Hematopoietic multipotent progenitor cell treated with erythropoietin and hydrocortisone succinate and interleukin-3 and kit ligand, for 8 days (in vitro differentiated cells): ENCODE data around the gene ZCCHC24.
"Not testable (repeated sequence)": the region's sequence is repeated elsewhere in the genome, so short reads cannot be mapped to it uniquely, and the experiment has no call there.

Source experiments
- DNase-seq: peaks from one replicate; pipeline ENCODE4 v3.0.0-alpha.2; 2015

The ZCCHC24 gene

DNA sequence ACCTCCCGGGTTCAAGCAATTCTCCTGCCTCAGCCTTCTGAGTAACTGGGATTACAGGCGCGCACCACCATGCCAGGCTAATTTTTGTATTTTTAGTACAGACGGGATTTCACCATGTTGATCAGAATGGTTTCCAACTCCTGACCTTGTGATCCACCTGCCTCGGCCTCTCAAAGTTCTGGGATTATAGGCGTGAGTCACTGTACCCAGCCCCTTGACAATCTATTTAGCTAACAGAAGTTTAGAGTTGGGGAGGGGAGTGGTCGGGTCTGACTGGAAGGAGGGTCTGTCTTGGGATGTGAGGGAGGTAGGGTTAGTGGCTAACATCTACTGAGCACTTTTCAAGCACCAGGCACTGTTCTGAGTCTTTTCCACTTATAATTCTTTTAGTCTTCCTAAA, 27.0 kb upstream of the ZCCHC24 start:
- no peak for DNase-seq

DNA sequence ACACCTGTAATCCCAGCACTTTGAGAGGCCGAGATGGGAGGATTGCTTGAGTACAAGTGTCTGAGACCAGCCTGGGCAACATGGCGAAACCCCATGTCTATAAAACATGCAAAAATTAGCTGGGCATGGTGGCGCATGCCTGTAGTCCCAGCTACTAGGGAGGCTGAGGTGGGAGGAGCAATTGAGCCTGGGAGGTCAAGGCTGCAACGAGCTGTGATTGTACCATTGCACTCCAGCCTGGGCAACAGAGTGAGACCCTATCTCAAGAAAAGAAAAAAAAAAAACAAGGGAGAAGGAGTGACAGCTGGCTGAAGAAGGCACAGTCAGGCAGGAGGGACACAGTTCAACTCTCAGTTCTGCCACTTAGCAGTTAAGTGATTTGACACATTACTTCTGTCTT, 26.4 kb upstream of the ZCCHC24 start:
- DNase-seq = no peak

DNA sequence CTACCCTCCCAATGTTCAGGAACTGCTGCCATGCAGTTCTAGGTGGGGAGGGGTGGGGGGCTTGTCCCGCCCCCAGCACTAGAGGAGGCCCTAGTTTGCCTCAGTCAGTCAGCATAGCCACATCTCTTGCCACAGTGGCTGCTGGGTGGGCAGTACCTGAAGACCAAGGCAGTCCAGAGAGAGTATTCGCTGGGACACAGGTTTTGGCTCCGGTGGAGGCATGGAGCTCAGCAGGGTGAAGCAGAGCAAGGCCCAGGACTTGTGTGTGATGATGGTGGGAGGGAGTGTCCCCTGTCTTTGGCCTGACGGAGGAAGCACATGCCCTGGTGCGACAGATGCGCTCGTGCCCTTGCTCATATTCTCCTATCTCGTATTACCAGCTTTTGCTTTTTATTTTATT, 24.7 kb upstream of the ZCCHC24 start:
- DNase-seq = no peak

DNA sequence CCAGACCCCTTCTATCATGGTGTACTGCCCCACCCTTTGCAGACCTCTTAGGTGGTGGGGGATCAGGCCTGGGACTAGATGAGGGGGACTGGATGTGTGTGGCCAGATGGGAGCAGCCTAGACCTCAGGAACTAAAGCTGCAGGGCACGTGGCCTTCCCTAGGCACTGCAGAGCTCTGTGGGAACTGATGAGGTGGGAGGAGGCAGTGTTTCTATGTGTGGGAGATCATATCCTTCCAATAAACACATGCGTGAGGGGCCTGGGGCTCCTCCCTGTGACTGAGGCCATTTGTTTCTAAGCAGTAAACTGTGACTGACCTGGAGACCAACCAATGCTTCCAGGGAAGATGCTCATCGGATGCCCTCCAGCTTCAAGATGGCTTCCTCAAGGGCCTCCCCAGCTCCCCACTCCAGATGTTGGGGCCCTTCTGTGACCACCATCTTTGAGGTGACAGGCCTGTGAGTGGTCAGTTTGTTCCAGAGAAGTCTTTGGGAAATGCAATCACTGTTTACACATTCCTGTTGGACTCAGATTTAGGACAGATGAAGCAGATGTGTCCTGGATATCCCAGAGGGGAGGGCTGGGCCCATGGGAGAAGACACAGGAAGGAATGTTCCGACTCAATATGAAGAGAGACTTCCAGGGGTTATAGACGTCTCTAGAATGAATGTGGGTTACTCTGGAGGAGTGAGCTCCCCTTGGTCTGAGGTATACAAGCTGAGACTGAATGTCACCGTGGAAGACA, 23.6 kb upstream of the ZCCHC24 start:
- DNase-seq = no peak

DNA sequence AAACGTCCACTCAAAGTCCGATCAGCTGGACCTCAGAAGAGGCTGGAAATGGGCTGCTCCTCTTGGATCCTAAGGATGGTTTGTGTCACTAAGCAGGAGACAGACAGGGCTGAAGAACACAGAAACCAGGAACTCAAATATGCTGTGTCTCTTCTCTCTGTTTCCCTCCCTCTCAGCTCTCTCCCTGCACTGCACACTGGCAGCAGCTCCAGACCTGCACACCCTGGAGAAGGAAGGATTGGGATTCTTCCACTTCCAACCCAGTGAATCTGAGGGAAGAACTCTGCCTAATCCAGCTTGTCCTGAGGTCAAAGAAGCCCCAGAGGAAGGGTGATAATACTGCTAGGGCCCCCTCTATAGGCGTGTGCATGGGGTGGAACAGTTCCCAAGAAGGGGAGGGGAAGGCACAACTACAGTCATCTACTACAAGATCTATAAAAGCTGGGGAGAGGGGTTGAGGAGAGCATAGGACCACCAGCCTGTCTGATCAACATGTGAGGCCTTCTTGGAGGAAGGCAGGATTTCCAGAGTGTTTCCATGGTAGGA, 22.7 kb upstream of the ZCCHC24 start:
- DNase-seq = no peak

DNA sequence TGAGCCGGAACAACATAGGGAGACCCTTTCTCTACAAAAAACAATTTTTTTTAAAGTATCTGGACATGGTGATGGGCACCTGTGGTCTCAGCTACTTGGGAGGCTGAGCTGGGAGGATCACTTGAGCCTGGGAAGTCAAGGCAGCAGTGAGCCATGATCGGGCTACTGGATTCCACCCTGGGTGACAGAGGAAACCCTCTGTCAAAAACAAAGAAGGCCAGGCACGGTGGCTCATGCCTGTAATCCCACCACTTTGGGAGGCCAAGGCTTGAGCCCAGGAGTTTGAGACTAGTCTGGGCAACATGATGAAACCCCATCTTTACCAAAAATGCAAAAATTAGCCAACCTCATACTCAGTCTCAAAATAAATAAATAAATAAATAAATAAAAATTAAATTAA, 19.9 kb upstream of the ZCCHC24 start:
- no peak for DNase-seq

DNA sequence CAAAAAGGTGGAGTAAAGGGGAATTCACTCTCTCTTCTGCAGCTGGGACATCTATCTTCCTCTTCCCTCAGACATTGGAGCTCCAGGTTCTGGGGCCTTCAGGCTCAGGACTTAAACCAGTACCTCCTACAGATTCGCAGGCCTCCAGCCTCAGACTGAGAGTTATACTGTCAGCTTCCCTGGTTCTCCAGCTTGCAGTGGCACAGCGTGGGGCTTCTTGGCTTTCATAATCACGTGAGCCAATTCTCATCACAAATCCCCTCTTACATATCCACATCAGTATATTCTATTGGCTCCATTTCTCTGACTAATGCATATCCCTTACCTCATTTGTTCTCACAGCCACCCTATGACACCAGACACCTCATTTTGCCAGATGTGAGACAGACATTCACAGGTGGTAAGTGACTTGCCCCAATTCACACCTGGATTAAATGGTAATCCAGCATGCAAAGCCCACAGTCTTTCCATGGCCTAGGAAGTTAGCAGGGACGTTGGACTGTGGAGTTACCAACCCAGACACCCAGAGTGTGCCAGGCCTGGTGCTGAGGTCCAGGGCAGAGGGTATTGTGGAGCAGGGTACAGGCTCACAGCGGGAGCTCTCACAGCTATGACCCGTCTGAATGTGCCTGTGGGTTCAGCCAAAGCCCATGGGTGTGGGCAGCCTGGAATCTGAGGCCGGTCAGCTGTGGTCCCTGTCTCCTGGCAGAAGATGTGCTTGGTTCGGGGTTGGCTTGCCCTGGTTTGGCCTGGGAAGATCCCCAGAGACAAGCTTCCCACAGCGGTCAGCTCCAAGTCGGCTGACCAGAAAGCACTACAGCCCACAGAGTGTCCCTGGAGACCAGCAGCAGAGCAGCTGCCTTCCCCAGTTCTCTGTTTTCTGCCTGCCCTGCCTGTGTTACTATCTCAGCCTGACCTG, 18.4 kb upstream of the ZCCHC24 start:
- no peak for DNase-seq

DNA sequence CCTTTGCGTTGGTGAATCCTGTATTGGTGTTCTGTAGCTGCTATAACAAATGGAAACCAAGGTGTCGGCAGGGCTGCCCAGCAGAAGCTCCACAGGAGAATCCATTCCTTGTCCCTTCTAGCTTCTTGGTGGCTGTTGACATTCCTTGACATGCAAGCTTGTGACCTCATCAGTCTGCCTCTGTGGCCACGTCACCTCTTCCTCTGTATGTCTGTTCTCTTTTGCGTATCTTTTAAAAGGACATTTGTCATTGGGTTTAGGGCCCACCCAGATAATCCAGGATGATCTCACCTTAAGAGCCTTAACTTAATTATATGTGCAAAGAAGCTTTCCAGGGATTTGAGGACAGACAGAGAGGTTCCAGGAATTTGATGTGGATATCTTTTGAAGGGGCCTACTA, 15.3 kb upstream of the ZCCHC24 start:
- no peak for DNase-seq

DNA sequence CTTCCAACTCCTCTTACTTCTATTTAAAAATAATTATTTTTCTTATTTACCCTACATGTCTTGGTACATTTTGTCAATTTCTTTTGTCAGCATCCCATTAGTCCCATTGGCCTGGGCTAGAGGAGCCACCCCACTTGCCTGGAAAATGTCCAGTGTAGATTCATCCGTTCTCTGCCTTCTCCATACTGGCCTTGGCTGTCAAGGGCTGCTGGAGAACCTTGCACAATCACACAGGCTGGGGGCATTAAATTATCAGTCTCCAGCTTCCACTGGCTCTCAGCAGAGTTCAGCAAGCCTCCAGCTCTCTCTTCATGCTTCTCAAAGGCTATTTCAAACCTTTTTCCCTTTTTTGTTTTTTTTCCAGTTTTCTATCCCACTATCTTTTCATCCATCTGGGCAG, 13.8 kb upstream of the ZCCHC24 start:
- DNase-seq = no peak

DNA sequence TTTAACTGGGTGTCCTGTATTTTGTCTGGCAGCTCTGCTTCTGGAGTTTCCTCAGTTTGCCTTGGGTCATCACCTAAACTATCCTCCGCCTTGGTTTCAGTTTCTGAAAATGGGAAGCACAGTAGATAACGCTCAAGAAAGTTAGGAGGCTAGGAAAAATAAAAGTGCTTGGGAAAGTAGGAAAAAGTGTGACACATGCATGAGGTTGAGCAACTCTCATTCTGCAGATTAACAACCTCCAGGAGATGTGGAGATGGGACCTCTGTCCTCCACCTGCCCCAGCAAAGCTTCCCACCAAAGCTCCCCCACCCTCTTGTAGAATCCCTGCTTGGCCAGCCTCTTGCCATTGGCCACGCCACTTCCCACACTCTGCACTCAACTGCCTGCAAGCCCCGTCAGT, 13.1 kb upstream of the ZCCHC24 start:
- no peak for DNase-seq

DNA sequence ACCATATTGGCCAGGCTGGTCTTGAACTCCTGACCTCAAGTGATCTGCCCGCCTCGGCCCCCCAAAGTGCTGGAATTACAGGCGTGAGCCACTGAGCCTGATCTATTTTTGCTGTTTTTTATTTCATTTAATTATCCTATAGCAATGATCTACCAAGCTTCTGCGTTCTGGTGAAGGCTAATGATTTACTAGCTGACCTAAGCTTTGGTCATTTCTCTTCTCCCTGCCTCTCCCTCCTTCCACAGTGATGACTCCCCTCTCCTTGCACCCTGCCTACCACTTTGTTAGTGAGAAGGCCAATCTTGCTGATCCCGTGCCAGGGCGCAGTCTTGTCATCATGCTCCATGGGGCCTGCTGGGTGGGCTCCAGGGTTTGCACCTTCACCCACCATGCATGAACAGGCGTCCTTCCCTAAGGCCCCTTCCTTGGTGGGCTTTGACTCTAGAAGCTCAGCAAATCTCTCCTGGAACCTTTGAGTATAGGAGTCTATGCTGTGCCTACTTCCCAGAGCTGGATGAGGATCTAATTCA, 11.9 kb upstream of the ZCCHC24 start:
- DNase-seq = no peak

DNA sequence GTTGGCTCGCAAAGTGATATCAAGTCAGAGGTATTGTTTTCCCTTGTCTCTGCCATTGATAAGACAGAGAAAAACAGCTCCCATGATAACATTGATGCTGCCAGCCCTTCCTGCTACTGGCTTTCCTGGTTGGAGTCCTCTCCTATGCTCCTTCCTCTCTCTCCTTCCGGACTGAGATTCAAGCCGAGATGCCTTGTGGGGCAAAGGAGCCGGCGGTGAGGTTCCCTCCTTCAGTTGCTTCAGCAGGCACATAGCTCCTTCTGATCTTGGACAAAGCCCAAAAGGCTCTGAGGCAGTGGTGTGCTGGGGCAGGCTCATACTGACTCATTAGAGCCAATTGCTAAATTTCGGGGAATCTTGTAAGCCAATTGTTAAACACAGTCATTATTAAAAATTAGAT, 8.8 kb upstream of the ZCCHC24 start:
- DNase-seq = no peak

DNA sequence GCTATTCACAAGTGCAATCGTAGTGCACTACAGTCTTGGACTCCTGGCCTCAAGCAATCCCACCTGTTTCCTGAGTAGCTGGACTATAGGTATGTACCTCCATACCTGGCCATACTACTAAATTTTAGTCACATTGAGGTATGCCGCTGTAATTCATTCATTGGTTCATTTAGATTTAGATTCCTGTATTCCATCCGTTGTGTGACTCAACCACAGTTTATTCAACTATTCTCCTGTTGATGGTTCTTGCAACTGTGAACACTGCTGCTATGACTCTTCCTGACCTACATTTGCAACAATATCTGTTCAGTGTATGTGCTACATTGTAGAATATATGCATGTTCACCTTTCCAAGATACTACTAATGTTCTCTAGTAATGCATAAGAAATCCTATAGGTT, 8.0 kb upstream of the ZCCHC24 start:
- no peak for DNase-seq

DNA sequence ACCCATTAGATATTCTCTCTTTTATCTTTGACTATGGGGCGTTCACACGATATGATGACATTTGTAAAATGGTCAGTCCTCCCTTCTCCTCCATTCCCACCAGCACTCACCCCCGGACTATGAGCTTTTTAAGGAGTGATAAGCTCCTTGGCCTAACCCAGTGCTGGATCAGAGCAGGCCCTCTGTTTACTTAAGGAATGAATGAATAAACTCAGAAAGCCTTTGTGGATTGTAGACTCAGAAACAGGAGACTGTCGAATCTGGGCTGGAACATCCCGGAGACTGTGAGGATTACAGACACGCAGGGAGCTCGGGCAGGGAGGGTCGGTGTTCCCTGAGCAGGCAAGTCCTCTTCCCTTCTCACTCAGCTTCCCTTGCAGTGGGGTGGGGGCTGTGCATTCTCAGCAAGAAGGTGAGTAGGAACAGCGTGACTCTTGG, 6.8 kb upstream of the ZCCHC24 start:
- DNase-seq = no peak

DNA sequence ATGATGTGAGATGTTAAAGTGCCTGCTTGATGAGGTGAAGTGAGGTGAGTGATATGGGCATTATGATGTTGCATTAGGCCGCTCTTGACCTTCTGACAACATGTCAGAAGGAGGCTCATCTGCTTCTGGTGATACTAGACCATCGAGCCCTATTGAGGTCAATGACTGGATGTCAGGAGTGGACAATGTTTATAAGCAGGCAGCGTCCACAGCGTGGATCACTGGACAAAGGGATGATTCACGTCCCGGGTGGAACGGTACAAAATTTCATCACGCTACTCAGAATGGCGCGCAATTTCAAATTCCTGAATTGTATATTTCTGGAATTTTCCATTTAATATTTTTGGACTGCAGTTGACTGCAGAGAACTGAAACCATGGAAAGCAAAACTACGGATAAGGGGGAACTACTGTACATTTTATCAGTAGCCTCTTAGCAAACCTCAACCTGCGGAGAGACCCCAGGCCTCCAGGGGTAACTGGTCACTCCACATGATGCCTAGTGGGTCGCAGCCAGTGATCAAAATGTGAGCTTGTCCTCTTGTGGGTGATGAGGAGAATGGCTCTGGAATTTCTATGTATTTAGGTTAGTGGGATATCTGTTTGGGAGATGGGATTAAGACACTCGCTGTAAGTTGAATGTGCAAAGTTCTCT, 5.7 kb upstream of the ZCCHC24 start:
- no peak for DNase-seq

DNA sequence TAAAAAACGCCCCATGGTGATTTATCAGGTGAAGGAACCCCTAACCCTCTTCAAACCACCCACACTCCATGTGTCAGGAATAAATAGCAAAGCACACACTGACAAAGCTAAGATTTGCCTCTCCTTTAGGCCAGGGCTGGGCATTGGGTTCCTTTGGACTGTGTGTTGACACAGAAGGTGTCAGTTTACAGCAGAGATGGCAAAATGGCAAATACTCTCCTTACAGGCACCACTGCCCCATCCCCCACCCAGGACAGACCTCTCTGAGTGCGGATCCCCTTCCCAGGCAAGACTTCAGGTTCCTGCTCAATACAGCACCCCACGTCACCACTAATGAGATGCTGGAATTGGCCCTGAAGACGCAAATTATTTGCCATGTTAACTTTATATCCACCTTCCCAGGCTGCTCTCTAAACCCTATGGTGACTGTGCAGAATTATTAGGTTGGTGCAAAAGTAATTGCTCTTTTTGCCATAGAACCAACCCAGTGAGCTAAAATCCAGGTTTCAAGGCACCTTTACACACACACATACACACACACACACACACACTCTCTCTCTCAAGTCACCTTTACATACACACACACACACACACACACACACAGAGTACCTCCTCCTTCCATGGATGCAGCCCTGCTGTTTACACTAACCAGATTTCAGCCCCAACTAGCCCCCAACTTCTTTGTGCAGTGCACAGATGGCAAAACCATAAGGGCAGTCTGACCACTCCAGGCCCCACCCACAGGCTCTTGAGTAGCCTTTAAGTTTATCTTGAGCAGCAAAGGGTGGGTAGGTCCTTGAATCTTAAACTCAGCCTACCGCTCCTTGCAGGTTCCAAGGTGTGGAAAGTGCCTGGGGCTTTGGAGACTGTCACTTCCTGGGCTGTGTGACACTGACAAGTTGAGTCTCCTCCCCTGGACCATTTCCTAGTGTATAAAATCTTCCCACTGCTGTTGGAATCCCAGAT, 4.0 kb upstream of the ZCCHC24 start:
- DNase-seq = no peak

DNA sequence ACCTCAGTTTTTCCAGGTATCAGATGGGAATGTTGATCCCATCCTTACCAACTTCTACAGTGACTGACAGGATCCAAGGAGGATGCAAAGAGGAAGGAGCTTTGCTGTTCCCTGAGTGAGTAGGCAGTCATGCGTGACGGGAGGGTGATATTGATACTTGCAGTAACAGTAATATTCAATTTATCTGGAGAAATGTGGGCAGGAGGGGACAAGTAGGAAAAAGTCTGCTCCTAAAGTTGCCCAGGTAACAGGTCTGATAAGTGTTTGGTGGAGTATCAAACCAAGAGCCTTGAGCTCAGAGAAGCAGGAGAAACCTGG, 3.3 kb upstream of the ZCCHC24 start:
- DNase-seq = no peak

DNA sequence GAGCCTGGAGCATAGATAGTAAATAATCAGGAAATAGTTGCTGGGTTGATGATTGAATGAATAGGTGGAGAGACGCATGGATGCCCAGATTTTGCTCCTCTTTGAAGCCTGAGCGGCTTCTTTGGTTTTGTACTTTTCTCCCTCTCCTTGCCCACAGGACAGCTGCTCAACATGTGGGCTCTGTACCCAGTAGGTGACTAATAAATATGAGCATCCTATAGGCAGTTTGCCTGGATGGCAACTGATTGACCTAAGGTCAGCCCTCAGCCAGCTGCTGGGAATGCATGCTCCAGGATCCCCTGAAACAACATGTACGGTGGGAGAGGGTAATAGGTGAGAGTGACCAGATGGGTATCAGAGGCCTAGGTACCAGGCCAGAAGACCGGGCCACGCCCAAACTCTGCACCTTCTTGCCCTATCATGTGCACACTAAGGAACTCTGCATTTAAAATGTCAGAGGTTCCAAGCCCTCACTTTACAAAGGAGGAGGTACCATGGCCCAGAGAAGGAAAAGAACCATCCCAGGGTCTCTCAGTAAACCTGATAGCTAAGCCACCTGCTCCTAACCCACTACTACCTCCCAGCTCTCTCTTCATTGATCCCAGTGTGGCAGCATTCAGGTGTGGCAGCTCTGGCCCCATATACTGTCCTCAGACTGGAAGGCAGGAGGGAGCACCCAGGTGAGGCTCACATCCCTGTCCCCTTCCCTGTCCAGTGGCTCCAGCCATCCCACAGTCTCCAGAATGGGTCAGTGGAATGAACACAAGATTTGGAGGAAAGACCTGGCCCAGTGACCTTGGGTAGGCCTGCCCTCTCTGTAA, 2.7 kb upstream of the ZCCHC24 start:
- DNase-seq = no peak

DNA sequence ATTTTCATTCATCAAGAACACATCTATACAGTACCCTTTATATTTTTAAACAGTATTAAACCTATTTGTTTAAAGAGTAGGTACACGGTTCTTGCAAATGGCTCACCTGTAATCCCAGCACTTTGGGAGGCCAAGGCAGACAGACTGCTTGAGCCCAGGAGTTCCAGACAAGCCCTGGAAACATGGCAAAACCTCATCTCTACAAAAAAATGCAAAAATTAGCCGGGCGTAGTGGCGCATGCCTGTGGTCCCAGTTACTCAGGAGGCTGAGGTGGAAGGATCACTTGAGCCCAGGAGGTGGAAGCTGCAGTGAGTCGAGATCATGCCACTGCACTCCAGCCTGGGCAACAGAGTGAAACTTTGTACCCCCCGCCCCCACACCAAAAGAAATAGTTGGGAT, 1.8 kb upstream of the ZCCHC24 start:
- DNase-seq = not testable (repeated sequence)

DNA sequence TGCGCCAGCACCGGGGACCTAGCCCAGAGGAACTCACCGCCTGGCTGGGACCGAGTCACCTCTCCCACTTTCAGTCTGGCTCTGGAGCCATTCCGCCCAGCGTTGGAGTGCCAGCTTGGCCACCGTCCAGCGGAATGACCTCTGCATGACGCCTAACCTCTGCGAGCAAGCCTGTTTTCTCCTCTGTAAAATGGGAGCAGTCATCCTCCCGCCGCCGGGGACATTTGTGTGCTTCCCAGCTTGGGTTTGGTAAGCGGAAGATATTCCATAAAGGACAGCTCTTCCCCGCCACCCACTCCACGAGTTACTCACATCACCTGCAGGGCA, 1.3 kb upstream of the ZCCHC24 start:
- DNase-seq = no peak

DNA sequence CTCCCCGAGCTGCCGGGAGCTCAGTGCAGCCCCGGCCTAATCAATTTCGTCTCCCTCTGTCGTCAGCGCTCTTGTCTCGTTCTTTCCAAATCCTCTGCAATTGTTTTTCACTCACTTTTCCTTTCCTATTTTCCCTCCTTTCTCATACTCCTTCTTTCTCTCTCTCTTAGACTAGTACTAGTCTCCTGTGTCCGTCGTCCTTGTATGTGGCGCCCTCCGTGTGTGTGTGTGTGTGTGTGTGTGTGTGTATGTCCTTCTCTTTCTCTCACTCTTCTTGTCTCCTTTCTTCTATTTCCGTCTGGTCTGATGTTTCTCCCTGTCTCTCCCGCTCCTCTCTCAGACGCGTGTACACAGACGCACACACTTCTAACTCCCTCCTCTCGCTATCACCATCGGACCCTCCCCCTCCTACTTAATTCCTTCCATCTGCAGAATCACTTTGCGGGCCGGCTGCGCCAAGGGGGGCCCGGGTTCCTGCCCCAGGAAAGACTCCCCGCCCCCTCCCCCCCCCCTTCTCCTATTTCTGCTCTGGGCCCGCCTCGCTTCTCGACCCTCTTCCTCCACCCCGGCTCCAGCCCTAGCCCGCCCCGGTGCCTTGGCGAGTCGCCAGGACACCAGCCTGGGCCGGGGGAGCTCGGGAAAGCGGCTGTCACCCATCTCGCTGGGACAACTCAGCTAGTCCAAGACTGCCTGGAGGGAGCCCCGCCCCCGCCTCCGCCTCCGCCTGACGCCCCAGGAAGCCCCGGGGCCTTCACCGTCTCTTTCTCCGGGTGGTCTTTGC, 743 bp upstream of the ZCCHC24 start:
- DNase-seq = no peak
